HEK293 (cell line): Measurements from ENCODE around the gene IST1.
A peak's percentile ranks its signal among the peaks of the same experiment; 100 is the strongest.

Experiments used
- CTCF ChIA-PET: fragments of 350-600 bp; formaldehyde crosslinking; extraction: SDS; loops from one replicate; lab custom pipeline; 2021; ENCODE audit warnings: antibody characterized with exemption; lab: Yijun Ruan, JAX
- POLR2A ChIA-PET: fragments of 300-600 bp; formaldehyde crosslinking; extraction: SDS; loops from one replicate; lab custom pipeline; 2020; ENCODE audit warnings: antibody characterized with exemption, inconsistent platforms; lab: Yijun Ruan, JAX
- H3K27ac ChIP-seq: fragments of 200-500 bp; sonication (Bioruptor generic); 2 replicates; pipeline ENCODE4 v1.5.1; 2014; ENCODE audit warnings: low read depth, low read length, control low read depth, inconsistent platforms; ENCODE audit errors: extremely low read depth
- H3K36me3 ChIP-seq, 2 experiments: fragments of 200-500 bp in 1 of 2; sonication (Bioruptor generic) in 1 of 2; 1 replicate in 1 of 2; 2 replicates in 1 of 2; pipeline ENCODE4 v1.5.1; 2014 to 2017; ENCODE audit warnings: inconsistent platforms in 2 of 2, low read length in 2 of 2; ENCODE audit not compliant: control insufficient read depth in 2 of 2, insufficient read depth in 1 of 2
- H3K4me1 ChIP-seq: fragments of 200-500 bp; sonication (Bioruptor generic); 2 replicates; pipeline ENCODE4 v1.5.1; 2014; ENCODE audit warnings: mild to moderate bottlenecking, low read length, inconsistent platforms; ENCODE audit not compliant: control insufficient read depth, insufficient read depth
- H3K4me3 ChIP-seq: 2 replicates; pipeline ENCODE4 v1.5.1; 2011; ENCODE audit warnings: low read depth, mild to moderate bottlenecking, control low read depth, low read length, moderate library complexity
- H3K9me3 ChIP-seq: fragments of 200-500 bp; sonication (Bioruptor generic); 2 replicates; pipeline ENCODE4 v1.5.1; 2014; ENCODE audit warnings: low read depth, low read length, inconsistent platforms; ENCODE audit not compliant: control insufficient read depth, insufficient read depth
- AEBP2 ChIP-seq: fragments of 450-650 bp; formaldehyde crosslinking; IDR thresholded peaks from 2 replicates; pipeline ENCODE4 v1.5.1; 2016; ENCODE audit warnings: missing biosample characterization, missing genetic modification characterization, borderline replicate concordance
- HIC1 ChIP-seq: fragments of 450-650 bp; formaldehyde crosslinking; IDR thresholded peaks from 2 replicates; pipeline ENCODE4 v1.5.1; 2016; ENCODE audit warnings: missing biosample characterization, missing genetic modification characterization
- HOXC10 ChIP-seq: sonication (generic); formaldehyde crosslinking; IDR thresholded peaks from 2 replicates; pipeline ENCODE4 v1.8.1; 2023; ENCODE audit warnings: mild to moderate bottlenecking, missing genetic modification reagents
- KLF1 ChIP-seq: fragments of 450-650 bp; formaldehyde crosslinking; IDR thresholded peaks from 2 replicates; pipeline ENCODE4 v1.5.1; 2016; ENCODE audit warnings: missing biosample characterization, missing genetic modification characterization
- ZBTB17 ChIP-seq: fragments of 450-650 bp; formaldehyde crosslinking; IDR thresholded peaks from 2 replicates; pipeline ENCODE4 v1.5.1; 2016; ENCODE audit warnings: missing biosample characterization, missing genetic modification characterization
- ZBTB26 ChIP-seq: fragments of 450-650 bp; formaldehyde crosslinking; optimal IDR thresholded peaks from 2 replicates; pipeline ENCODE3; 2016; ENCODE audit warnings: missing biosample characterization, mild to moderate bottlenecking, missing genetic modification characterization
- ZBTB48 ChIP-seq: fragments of 450-650 bp; formaldehyde crosslinking; IDR thresholded peaks from 2 replicates; pipeline ENCODE4 v1.5.1; 2016; ENCODE audit warnings: missing biosample characterization, missing genetic modification characterization
- ZNF133 ChIP-seq: fragments of 450-650 bp; formaldehyde crosslinking; IDR thresholded peaks from 2 replicates; pipeline ENCODE4 v1.5.1; 2016; ENCODE audit warnings: missing biosample characterization, missing genetic modification characterization
- ZNF157 ChIP-seq: fragments of 450-650 bp; formaldehyde crosslinking; IDR thresholded peaks from 2 replicates; pipeline ENCODE4 v1.5.1; 2016; ENCODE audit warnings: missing biosample characterization, missing genetic modification characterization
- ZNF335 ChIP-seq: fragments of 450-650 bp; formaldehyde crosslinking; conservative IDR thresholded peaks from 2 replicates; pipeline ENCODE4 v1.5.1; 2016; ENCODE audit warnings: missing biosample characterization, missing genetic modification characterization
- ZNF350 ChIP-seq: fragments of 450-650 bp; formaldehyde crosslinking; IDR thresholded peaks from 2 replicates; pipeline ENCODE4 v1.5.0; 2017; ENCODE audit warnings: missing biosample characterization, mild to moderate bottlenecking, missing genetic modification characterization
- ZNF398 ChIP-seq: fragments of 450-650 bp; formaldehyde crosslinking; IDR thresholded peaks from 2 replicates; pipeline ENCODE4 v1.5.1; 2017; ENCODE audit warnings: missing biosample characterization, missing genetic modification characterization
- ZNF530 ChIP-seq: fragments of 450-650 bp; formaldehyde crosslinking; IDR thresholded peaks from 2 replicates; pipeline ENCODE4 v1.5.1; 2016; ENCODE audit warnings: low read depth, missing biosample characterization, missing genetic modification characterization
- ZNF629 ChIP-seq: fragments of 450-650 bp; formaldehyde crosslinking; IDR thresholded peaks from 2 replicates; pipeline ENCODE4 v1.5.1; 2017; ENCODE audit warnings: missing biosample characterization, missing genetic modification characterization
- ZNF76 ChIP-seq: fragments of 450-650 bp; formaldehyde crosslinking; IDR thresholded peaks from 2 replicates; pipeline ENCODE4; 2016; ENCODE audit warnings: low read depth, missing biosample characterization, missing genetic modification characterization, borderline replicate concordance
- ZSCAN30 ChIP-seq: fragments of 450-650 bp; IDR thresholded peaks from 2 replicates; pipeline ENCODE4 v1.5.1; 2018; ENCODE audit warnings: missing biosample characterization, mild to moderate bottlenecking, missing genetic modification characterization, moderate library complexity
- TF ChIP-seq, protein P1 (sequence below): fragments of 450-650 bp; formaldehyde crosslinking; IDR thresholded peaks from 2 replicates; pipeline ENCODE4 v1.5.1; 2017; ENCODE audit warnings: missing biosample characterization, missing genetic modification characterization
- TF ChIP-seq, protein P2 (sequence below): fragments of 450-650 bp; formaldehyde crosslinking; IDR thresholded peaks from 2 replicates; pipeline ENCODE4 v1.5.1; 2017; ENCODE audit warnings: missing biosample characterization, missing genetic modification characterization
- TF ChIP-seq, protein P3 (sequence below): fragments of 450-650 bp; IDR thresholded peaks from 2 replicates; pipeline ENCODE4 v1.5.1; 2018; ENCODE audit warnings: missing biosample characterization, mild to moderate bottlenecking, missing genetic modification characterization

IST1 gene

DNA sequence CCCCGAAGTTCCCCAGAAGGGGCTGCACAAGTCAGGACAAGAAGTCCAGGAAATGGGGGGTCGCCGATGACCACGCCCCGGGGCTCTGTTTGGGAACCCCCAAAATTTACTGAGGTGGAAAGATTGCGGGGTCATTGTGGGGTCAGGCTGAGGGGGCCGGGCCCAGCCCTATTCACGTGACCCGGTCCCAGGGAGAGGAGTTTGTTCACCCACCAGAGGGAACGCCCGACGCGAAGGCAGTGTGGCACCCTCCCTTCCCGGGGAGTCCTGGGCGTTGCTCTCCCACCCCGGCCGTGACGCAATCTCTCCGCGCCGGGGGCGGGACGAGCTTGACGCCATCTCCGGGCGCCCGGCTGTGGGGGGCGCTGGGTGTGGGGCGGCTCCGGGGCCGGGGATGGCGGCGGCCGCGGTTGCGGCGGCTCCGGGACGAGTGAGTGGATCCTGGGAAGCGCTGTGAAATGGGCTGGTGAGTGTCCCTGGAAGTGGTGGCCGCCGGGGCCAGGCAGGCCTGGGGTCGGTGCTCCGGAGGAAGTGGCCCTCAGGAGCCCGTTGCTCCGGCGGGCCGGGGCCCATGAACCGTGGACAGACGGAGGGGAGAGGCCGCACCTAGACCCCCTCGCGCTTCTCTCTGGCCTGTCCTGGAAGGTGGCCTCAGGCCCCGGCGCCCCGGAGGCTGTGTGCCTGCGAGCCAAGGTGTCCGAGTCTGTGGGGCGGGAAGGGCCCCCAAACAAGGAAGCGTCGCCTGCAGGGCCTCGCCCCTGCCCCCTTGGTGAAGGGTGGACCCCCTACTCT is 49.5 kb upstream of the IST1 start, which contains the start of gene ATXN1L (continued):
- TF ChIP-seq, protein P1, sequence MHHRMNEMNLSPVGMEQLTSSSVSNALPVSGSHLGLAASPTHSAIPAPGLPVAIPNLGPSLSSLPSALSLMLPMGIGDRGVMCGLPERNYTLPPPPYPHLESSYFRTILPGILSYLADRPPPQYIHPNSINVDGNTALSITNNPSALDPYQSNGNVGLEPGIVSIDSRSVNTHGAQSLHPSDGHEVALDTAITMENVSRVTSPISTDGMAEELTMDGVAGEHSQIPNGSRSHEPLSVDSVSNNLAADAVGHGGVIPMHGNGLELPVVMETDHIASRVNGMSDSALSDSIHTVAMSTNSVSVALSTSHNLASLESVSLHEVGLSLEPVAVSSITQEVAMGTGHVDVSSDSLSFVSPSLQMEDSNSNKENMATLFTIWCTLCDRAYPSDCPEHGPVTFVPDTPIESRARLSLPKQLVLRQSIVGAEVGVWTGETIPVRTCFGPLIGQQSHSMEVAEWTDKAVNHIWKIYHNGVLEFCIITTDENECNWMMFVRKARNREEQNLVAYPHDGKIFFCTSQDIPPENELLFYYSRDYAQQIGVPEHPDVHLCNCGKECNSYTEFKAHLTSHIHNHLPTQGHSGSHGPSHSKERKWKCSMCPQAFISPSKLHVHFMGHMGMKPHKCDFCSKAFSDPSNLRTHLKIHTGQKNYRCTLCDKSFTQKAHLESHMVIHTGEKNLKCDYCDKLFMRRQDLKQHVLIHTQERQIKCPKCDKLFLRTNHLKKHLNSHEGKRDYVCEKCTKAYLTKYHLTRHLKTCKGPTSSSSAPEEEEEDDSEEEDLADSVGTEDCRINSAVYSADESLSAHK (tag by site-specific recombination) = no peak
- TF ChIP-seq ZBTB48 (peak; percentile 65; the same call in 1 of the 2 replicates), ZNF133 (tag by site-specific recombination) (no peak), ZNF76 (tag by site-specific recombination) (peak; percentile 78), ZNF629 (tag by site-specific recombination) (peak; percentile 79), ZNF157 (tag by site-specific recombination) (no peak), KLF1 (tag by site-specific recombination) (peak; percentile 92), ZSCAN30 (tag by site-specific recombination) (peak; percentile 63; the same call in 1 of the 2 replicates), AEBP2 (tag by site-specific recombination) (no peak), HIC1 (no peak), ZNF350 (tag by site-specific recombination) (no peak)
- TF ChIP-seq, protein P2, sequence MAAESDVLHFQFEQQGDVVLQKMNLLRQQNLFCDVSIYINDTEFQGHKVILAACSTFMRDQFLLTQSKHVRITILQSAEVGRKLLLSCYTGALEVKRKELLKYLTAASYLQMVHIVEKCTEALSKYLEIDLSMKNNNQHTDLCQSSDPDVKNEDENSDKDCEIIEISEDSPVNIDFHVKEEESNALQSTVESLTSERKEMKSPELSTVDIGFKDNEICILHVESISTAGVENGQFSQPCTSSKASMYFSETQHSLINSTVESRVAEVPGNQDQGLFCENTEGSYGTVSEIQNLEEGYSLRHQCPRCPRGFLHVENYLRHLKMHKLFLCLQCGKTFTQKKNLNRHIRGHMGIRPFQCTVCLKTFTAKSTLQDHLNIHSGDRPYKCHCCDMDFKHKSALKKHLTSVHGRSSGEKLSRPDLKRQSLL (tag by site-specific recombination) = no peak
- TF ChIP-seq, protein P3, sequence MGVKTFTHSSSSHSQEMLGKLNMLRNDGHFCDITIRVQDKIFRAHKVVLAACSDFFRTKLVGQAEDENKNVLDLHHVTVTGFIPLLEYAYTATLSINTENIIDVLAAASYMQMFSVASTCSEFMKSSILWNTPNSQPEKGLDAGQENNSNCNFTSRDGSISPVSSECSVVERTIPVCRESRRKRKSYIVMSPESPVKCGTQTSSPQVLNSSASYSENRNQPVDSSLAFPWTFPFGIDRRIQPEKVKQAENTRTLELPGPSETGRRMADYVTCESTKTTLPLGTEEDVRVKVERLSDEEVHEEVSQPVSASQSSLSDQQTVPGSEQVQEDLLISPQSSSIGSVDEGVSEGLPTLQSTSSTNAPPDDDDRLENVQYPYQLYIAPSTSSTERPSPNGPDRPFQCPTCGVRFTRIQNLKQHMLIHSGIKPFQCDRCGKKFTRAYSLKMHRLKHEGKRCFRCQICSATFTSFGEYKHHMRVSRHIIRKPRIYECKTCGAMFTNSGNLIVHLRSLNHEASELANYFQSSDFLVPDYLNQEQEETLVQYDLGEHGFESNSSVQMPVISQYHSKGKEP (tag by site-specific recombination) = no peak

GRCh38 chr16:71846431-71846830 is 48.9 kb upstream of the IST1 start:
- TF ChIP-seq ZNF530 (no peak), ZBTB26 (no peak), ZNF398 (tag by site-specific recombination) (no peak), ZBTB17 (tag by site-specific recombination) (no peak), HOXC10 (CRISPR knock-in tag) (0 out of 2 replicates have a peak, but pooled peaks have one; percentile 19), ZNF335 (tag by site-specific recombination) (peak; percentile 4; the same call in 1 of the 2 replicates)
- TF ChIP-seq, all 188 proteins: peak for 2
- peak overlapping the region; percentile 95 for H3K4me3 ChIP-seq
- ChIA-PET CTCF (interaction anchor here (1.3 to 1.4 kb wide), 2 partner anchors 36 to 115 kb away, joined by 5 to 9 read pairs; no protein-coding TSS in a partner anchor), POLR2A (interaction anchor here (0.6 to 1.6 kb wide), 3 partner anchors 36 to 219 kb away, joined by 3 to 7 read pairs (median 4); partner anchors contain the start of gene AP1G1)
- H3K27ac ChIP-seq = peak overlapping the region; percentile 70; the same call in 1 of the 2 replicates
- peaks cover 10 to 38% of the 10 kb centered on the region in 2 experiments; a peak in 2 of 3 replicates for H3K36me3 ChIP-seq
- peaks cover 9% of the 10 kb centered on the region; the same call in 1 of the 2 replicates for H3K4me1 ChIP-seq
- H3K9me3 ChIP-seq = no peaks in the 10 kb centered on the region
